GM13976 (cell line): Measurements from ENCODE around the gene PPEF1.

Experiments
- DNase-seq: peaks from one replicate; pipeline ENCODE4 v3.0.0; 2012; ENCODE audit warnings: low spot score
- in situ Hi-C: fragments of 300-500 bp; cut with MboI; formaldehyde crosslinking; loops from one replicate; pipeline ENCODE4 v1.12.0; 2022; ENCODE audit warnings: low sequenced_read_pairs, mixed read lengths, inconsistent platforms; ENCODE audit not compliant: unreplicated experiment
- TF ChIP-seq, protein P1 (sequence below): IDR thresholded peaks from 2 replicates; pipeline ENCODE4 v1.5.1; 2012; ENCODE audit warnings: borderline replicate concordance, mild to moderate bottlenecking; ENCODE audit not compliant: insufficient read depth; ENCODE audit errors: extremely low read depth, missing control alignments, control extremely low read depth

Gene PPEF1

GRCh38 chrX:18793601-18794089, 86.2 kb downstream of the PPEF1 start:
- TF ChIP-seq, protein P1, sequence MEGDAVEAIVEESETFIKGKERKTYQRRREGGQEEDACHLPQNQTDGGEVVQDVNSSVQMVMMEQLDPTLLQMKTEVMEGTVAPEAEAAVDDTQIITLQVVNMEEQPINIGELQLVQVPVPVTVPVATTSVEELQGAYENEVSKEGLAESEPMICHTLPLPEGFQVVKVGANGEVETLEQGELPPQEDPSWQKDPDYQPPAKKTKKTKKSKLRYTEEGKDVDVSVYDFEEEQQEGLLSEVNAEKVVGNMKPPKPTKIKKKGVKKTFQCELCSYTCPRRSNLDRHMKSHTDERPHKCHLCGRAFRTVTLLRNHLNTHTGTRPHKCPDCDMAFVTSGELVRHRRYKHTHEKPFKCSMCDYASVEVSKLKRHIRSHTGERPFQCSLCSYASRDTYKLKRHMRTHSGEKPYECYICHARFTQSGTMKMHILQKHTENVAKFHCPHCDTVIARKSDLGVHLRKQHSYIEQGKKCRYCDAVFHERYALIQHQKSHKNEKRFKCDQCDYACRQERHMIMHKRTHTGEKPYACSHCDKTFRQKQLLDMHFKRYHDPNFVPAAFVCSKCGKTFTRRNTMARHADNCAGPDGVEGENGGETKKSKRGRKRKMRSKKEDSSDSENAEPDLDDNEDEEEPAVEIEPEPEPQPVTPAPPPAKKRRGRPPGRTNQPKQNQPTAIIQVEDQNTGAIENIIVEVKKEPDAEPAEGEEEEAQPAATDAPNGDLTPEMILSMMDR = no peak
- in situ Hi-C loops = no loop called here
- no peak for DNase-seq

DNA sequence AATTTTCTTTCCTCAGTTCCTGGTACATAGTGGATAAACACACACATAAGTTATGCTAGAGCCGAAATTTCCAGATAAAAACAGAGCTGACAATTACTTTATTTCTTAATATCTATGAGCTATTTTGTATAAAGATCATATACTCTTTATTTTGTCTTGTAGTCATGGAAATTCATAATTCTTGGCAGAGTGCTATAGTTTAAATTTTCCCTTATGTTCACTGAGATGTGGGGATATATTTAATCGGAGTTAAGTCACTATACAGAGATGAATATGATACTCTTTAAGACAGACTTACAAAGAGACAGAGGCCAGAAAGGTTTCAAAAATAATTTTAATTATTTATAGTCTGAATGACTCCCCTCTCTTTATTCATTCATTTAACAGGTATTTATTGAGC, 89.7 kb downstream of the PPEF1 start:
- DNase-seq = no peak
- in situ Hi-C loops = no loop called here
- TF ChIP-seq, protein P1 = no peak

GRCh38 chrX:18799911-18800310, 92.5 kb downstream of the PPEF1 start:
- in situ Hi-C loops = no loop called here
- TF ChIP-seq, protein P1 = no peak
- DNase-seq = no peak

GRCh38 chrX:18809641-18810040, 102.2 kb downstream of the PPEF1 start:
- DNase-seq = no peak
- TF ChIP-seq, protein P1 = no peak
- in situ Hi-C loops = no loop called here

DNA sequence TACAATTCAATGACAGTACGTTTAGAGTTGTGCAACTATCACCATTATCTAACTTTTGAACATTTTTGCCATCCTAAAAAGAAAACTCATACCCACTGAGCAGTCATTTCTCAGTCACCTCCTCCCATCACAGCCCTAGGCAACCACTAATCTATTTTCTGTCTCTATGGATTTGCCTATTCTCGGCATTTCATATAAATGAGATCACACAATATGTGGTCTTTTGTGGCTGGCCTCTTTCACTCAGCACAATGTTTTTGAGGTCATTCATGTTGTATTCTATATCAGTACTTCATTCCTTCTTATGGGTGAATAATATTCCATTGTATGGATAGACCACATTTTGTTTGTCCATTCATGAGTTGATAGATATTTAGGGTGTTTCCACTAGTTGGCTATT, 103.0 kb downstream of the PPEF1 start:
- DNase-seq = no peak
- in situ Hi-C loops = no loop called here
- TF ChIP-seq, protein P1 = no peak

GRCh38 chrX:18825375-18825774, 117.9 kb downstream of the PPEF1 start:
- no peak for DNase-seq
- in situ Hi-C loops = no loop called here
- TF ChIP-seq, protein P1 = no peak

DNA sequence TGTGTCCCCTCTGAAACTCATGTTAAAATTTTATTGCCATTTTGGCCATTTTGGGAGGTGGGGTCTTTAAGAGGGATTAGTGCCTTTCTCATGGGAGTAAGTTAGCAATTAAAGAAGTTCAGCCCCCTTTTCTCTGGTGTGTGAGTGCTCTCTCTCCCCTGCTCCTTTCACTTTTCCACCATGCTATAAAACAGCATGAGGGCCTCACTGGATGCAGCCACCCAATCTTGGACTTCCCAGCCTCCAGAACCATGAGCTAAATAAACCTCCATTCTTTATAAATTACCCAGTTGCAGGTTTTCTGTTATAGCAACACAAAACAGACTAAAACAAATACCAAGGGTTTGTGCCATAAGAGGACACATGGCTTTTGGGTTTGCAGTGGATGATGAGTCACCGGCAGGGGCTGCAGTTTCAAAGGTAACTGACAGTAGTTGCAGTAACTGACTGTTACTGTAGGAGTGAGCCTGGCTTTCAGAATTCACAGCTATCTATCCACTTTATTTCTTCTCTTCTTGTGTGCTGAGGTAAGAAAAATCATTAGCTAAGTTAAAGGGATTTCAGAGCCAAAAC, 121.5 kb downstream of the PPEF1 start:
- TF ChIP-seq, protein P1 = no peak
- no peak for DNase-seq
- in situ Hi-C loops = no loop called here
